Measurements from ENCODE around the gene MYO10.

MYO10 gene

DNA sequence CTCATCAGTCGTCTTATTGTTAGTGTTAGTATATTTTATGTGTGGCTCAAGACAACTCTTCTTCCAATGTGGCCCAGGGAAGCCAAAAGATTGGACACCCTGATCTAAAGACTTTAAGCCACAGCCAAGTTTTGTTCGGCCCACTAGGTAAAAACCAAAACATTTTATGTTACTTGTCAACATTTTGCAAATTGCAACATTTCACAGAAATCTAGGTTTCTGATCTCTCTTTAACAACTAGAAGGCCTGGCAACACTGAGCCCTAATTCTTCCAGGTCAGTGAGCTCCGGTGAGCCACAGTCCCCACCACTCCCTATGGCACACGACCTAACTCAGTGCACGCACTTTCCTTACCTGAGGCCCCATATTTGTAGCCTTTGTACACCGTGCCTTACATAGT lies 24.0 kb downstream of the MYO10 start:
- TF ChIP-seq, protein P1, sequence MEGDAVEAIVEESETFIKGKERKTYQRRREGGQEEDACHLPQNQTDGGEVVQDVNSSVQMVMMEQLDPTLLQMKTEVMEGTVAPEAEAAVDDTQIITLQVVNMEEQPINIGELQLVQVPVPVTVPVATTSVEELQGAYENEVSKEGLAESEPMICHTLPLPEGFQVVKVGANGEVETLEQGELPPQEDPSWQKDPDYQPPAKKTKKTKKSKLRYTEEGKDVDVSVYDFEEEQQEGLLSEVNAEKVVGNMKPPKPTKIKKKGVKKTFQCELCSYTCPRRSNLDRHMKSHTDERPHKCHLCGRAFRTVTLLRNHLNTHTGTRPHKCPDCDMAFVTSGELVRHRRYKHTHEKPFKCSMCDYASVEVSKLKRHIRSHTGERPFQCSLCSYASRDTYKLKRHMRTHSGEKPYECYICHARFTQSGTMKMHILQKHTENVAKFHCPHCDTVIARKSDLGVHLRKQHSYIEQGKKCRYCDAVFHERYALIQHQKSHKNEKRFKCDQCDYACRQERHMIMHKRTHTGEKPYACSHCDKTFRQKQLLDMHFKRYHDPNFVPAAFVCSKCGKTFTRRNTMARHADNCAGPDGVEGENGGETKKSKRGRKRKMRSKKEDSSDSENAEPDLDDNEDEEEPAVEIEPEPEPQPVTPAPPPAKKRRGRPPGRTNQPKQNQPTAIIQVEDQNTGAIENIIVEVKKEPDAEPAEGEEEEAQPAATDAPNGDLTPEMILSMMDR (IDR thresholded peaks at IDR 0.05; ENCODE audit: insufficient read depth, missing control alignments) = no peak
- no peak for DNase-seq (ENCODE audit: insufficient read length, low spot score)
- FAIRE-seq = no peak

DNA sequence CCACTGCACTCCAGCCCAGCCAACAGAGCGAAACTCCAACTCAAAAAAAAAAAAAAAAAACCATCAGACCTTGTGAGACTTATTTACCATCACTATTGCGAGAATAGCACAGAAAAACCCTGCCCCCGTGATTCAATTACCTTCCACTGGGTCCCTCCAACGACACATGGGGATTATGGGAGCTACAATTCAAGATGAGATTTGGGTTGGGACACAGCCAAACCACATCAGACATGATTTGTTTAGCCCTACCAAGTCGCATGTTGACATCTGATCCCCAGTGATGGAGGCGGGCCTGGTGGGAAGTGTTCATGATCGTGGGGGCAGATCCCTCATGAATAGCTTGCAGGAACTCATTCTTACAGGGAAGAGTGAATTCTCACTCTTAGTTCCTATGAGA lies 26.6 kb downstream of the MYO10 start:
- DNase-seq (ENCODE audit: insufficient read length, low spot score) (no peak), FAIRE-seq (no peak)
- TF ChIP-seq, protein P1 (IDR thresholded peaks at IDR 0.05; ENCODE audit: insufficient read depth, missing control alignments) = no peak

DNA sequence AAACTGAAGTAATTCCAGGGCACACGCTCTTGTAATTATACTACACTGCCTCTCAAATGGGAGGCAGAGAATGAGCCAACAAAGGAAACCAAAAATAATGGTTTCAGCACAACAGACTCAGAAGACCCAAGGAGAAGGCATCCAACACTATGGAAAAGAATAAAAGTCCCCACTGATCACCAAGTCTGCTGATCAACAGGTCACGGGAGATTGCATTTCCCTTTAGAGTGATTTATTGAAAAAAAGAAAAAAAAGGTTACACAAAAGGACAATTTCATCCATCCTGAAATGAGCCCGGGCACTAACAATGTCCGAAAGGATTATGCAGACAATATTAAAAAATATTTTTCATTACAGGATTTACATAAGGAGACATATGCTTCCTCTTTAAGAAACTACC lies 28.8 kb downstream of the MYO10 start:
- TF ChIP-seq, protein P1 (IDR thresholded peaks at IDR 0.05; ENCODE audit: insufficient read depth, missing control alignments) = no peak
- FAIRE-seq = no peak
- no peak for DNase-seq (ENCODE audit: insufficient read length, low spot score)

DNA sequence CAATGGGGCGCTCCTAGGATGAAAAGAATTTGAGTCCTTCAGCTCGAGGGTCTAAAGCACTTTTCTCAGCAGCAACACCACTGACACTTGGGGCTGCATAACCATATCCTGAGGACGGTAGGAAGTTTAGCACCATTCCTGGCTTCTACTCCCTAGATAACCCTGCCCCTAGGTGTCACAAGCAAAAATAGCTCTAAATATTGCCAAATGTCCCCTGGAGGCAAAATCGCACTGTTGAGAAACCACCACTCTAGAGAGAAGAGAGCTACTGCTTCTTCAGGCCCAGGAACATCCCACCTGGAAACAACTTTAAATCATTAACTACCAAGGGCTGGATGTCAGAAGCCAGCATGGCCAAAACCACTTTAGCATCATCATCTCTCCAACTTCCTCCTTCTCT lies 29.8 kb downstream of the MYO10 start:
- no peak for FAIRE-seq
- no peak for DNase-seq (ENCODE audit: insufficient read length, low spot score)
- TF ChIP-seq, protein P1 (IDR thresholded peaks at IDR 0.05; ENCODE audit: insufficient read depth, missing control alignments) = no peak

DNA sequence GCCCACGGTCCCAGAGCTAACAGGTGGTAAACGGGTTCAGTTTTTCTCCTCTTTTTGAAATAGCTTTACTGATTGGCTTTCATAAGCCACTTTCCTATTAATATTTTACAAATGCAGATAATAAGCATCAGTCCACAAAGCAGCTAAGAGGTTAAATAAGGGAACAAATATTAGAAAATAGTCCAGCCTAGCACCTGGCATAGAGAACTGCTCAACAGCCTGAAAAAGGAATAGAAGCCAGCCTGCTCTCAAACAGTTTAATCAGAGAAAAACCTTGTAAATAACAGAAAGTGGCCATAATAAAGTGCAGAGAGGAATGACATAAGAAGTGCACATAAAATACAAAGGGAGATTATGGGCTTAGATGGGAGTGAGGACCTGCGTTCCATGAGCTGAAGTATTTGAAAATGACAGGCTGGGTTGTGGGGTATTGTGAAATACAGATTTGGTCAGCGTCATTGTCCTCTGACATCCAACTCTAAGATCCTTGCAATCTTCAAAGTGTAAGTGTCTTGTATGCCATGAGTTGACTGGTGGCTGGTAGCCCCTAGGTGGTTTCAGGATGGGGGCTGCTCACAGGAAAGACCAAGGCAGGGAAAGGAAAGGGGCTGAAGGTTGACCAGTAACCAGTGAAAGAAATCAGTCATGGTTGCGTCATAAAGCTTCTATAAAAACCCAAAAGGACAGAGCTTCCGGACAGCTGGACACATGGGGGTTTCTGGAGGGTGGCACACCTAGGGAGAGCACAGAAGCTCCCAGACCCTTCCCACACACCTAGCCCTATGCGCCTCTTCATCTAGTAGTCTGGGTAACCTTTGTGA lies 32.4 kb downstream of the MYO10 start:
- DNase-seq (ENCODE audit: insufficient read length, low spot score) (no peak), FAIRE-seq (no peak)
- TF ChIP-seq, protein P1 (IDR thresholded peaks at IDR 0.05; ENCODE audit: insufficient read depth, missing control alignments) = no peak

DNA sequence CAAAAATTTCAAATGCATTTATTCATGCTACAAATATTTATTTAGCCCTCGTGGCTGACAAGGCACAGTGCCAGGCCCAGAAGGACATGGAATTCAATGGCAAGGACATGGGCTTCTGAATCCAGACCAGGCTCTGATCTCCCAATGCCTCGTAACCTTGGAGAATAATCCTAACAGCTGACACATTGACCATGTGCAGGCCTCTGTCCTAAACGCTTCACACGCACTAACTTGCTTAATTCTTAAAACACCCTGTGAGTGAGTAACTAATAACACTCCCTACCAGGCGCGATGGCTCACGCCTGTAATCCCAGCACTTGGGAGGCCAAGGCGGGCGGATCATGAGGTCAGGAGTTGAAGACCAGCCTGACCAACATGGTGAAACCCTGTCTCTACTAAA lies 33.2 kb downstream of the MYO10 start:
- FAIRE-seq = no peak

More for the DNA sequence above, 33.2 kb downstream of the MYO10 start:
- DNase-seq (ENCODE audit: insufficient read length, low spot score) = no peak
- TF ChIP-seq, protein P1 (IDR thresholded peaks at IDR 0.05; ENCODE audit: insufficient read depth, missing control alignments) = no peak

All from D721Med (cell line).